HG03039 (cell line): Measurements from ENCODE around the gene ZCRB1.
"Not testable (repeated sequence)": the region's sequence is repeated elsewhere in the genome, so short reads cannot be mapped to it uniquely, and the experiment has no call there.

Source experiments
- ATAC-seq: cut with Tn5 transposase; IDR thresholded peaks from one replicate; pipeline ENCODE4 v1.9.1; 2021; ENCODE audit warnings: mild to moderate bottlenecking, moderate library complexity; ENCODE audit not compliant: unreplicated experiment

Gene ZCRB1

DNA sequence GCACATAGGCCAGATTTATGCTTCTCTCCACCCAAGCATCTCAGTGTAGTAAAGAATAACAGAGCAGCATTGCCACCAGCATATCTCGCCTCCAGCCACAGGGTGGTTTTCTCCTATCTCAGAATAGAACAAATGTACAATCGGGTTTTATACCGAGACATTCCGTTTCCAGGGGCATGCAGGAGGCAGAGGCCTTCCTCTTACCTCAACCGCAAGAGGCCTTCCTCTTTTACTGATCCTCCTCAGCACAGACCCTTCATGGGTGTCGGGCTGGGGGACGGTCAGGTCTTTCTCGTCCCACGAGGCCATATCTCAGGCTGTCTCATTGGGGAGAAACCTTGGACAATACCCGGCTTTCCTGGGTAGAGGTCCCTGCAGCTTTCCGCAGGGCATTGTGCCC is 4.2 kb upstream of the ZCRB1 start:
- ATAC-seq: not testable (repeated sequence)

DNA sequence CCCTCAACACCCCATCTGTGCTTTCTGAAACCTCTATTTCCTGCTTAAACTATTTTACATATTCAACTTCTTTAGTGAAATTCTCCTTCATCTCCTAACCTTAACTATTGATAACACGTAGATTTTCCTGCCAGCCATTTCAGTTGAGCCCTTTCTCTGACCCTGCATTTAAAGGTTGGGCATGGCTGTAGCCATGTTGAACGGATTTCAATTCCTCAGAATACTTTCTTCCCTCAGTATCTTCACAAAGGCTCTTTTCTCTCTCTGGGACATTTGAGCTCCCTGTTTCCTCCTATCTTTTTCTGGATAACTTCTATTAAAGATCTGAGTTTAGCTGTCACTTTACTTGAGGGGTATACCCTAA is 1.3 kb upstream of the ZCRB1 start:
- no peak for ATAC-seq

DNA sequence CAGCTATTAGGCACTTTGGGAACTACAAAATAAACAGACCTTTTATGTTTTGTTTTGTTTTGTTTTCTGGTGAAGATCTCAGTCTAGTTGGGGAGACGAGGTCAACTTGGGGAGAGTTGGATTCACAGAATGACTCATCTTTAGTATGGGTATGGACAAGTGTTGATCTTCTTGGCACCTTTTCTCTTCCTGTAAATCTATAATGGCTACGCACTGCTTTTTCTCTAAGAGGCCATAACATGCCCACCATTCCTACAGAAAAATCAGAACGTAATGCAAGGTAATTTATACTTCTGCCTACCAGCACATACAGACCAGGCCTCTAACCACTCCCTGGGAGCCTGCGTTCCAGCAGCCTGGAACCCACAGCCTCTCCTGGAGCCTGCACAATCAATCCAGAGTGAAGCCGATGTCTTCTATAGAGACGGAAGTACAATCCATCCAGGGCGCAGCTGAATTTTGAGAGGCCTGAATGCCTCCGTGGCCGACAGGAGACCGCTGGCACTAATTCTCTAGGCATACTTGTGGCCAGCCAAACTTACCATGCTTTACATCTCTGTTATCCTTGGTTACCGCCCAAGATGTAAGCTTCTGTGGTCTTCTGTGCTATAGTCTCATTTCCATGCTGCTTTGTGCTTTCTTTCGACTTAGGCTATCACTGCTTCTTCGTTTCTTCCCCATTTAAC is 790 bp upstream of the ZCRB1 start:
- no peak for ATAC-seq

- ATAC-seq: no peak
Measured at GRCh38 chr12:42325326-42325652, 605 bp downstream of the ZCRB1 start.

GRCh38 chr12:42323856-42324255 is 2.0 kb downstream of the ZCRB1 start:
- ATAC-seq: no peak

DNA sequence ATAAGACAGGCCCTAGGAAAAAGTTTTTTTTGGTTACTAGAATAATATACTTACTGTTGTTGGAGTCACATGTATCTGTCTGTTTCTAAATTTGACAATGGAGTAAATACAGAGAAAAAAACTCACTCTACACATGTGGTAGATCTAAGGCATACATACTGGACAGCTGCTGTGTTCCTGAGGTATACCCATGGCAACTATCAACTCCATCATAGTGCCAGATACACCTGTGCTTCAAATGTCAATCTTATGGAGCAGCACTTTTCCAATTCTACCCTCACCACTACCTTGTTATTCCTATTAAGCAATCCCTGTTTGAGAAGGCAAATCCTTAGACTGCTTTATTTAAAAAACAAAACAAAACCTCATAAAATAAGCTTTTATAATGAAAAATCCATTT is 3.3 kb downstream of the ZCRB1 start:
- ATAC-seq: no peak

DNA sequence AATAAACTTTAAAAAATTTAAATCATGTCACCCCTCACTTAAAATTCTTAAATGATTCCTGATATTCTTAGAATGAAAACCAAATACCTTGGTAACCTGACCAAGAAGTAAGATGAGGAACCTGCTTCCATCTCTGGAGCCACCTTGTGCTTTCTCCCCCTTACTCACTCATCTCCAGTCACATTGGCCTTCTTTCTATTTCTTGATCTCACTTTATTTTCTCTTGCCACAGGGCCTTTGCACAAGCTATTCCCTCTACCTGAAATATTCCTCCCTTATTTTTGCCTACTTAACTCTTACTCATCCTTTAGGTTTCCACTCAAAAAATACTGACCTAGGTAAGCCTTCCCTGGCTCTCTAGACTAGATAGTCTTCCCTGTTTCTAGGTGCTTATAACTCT is 5.1 kb downstream of the ZCRB1 start:
- no peak for ATAC-seq

DNA sequence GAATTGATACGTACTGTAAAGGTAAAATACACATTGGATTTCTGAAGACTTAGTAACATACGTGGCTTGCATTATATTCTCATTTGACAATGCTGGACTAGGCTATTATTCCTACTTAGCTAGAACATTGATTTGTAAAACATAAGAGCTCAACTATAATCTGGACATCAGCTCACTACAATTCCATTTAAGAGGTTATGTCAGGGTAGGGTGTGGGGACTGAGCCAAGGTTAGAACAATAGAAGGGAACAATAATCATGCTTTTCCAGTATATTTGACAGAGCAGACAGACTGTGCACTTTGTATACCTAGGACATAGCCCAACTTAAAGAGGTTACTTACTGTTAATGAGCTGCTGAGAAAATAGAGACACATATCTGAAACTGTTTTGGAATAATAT is 10.8 kb downstream of the ZCRB1 start:
- no peak for ATAC-seq

GRCh38 chr12:42309996-42310395 is 15.9 kb downstream of the ZCRB1 start:
- ATAC-seq: no peak

DNA sequence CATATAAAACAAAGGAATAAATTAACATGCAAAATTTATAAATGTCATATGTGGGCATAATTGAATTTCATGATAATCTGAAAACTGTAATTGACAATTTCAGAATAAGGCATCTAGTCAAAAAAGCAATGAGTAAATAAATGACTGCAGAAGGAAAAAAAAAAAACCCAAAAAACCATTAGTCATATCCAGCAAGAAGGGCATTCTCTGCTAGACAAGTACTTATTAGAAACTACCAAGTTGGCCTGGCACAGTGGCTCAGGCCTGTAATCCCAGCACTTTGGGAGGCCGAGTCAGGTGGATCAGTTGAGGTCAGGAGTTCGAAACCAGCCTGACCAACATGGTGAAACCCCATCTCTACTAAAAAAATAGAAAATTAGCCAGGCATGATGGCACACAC is 17.5 kb downstream of the ZCRB1 start:
- no peak for ATAC-seq

GRCh38 chr12:42306297-42306696 is 19.6 kb downstream of the ZCRB1 start:
- ATAC-seq: no peak

GRCh38 chr12:42299392-42300308 is 26.2 kb downstream of the ZCRB1 start:
- ATAC-seq: peak; percentile 91

DNA sequence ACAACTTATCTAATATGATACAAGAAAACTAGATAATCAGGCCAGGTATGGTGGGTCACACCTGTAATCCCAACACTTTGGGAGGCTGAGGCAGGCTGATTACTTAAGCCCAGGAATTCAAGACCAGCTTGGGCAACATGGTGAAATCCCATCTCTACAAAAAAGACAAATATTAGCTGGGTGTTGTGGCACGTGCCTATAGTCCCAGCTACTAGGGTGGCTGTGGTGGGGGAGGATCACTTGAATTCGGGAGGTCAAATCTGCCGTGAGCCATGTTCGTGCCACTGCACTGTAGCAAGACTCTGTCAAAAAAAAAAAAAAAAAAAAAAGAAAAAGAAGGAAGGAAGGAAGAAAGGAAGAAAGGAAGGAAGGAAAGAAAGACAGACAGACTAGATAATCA is 27.0 kb downstream of the ZCRB1 start:
- no peak for ATAC-seq

GRCh38 chr12:42296503-42297109 is 29.3 kb downstream of the ZCRB1 start:
- ATAC-seq: no peak

GRCh38 chr12:42291680-42292079 is 34.2 kb downstream of the ZCRB1 start:
- no peak for ATAC-seq

- ATAC-seq: no peak
Measured at GRCh38 chr12:42288544-42288943, 37.4 kb downstream of the ZCRB1 start.

DNA sequence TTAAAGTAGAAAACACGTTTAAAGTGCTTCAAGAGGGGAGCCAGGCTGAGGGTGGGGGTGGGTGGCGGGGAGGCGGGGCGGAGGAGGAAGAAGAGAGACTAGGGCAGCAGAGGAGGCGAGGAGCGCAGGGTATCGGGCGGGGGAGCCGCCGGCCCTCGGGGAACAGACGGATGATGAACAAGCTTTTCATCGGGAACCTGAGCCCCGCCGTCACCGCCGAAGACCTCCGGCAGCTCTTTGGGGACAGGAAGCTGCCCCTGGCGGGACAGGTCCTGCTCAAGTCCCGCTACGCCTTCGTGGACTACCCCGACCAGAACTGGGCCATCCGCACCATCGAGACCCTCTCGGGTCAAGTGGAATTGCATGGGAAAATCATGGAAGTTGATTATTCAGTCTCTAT is 39.2 kb downstream of the ZCRB1 start:
- ATAC-seq: no peak

GRCh38 chr12:42285431-42285830 is 40.5 kb downstream of the ZCRB1 start:
- no peak for ATAC-seq

GRCh38 chr12:42284876-42285275 is 41.0 kb downstream of the ZCRB1 start:
- ATAC-seq: no peak

DNA sequence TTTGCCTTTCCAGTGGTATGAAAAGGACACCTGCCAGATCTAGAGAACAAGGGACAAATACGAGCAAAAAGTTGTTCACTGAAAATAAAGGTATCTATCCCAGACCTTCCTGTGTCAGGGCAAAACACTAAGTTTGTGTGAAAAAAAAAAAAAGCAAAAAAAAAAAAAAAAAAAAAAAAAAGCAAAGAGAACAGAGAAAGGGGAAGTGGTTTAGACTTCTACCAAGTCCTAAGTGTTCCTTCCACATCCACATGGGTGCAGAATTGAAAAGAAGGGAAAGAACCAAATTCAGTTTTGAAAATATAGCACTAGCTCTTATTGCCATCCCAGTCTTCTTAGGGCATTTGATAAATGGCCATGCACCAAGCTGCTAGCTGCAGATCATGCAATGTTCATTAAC is 41.7 kb downstream of the ZCRB1 start:
- ATAC-seq: peak; percentile 51

GRCh38 chr12:42283739-42284138 is 42.2 kb downstream of the ZCRB1 start:
- no peak for ATAC-seq

- no peak for ATAC-seq
Measured at GRCh38 chr12:42282294-42282693, 43.6 kb downstream of the ZCRB1 start.
